Measurements from ENCODE around the gene MDGA2.

The MDGA2 gene

GRCh38 chr14:47619392-47619791 is 56.0 kb downstream of the MDGA2 start:
- DNase-seq, result no peak

- DNase-seq, result no peak
Observed at GRCh38 chr14:47606566-47606965, 68.8 kb downstream of the MDGA2 start.

GRCh38 chr14:47596860-47597259 is 78.5 kb downstream of the MDGA2 start:
- no peak for DNase-seq

GRCh38 chr14:47596232-47596631 is 79.2 kb downstream of the MDGA2 start:
- DNase-seq, result no peak

- no peak for DNase-seq
Observed at GRCh38 chr14:47595552-47595951, 79.9 kb downstream of the MDGA2 start.

- DNase-seq, result no peak
Observed at GRCh38 chr14:47590767-47591495, 84.5 kb downstream of the MDGA2 start.

- no peak for DNase-seq
Observed at GRCh38 chr14:47585447-47585846, 90.0 kb downstream of the MDGA2 start.

GRCh38 chr14:47567273-47567672 is 108.1 kb downstream of the MDGA2 start:
- DNase-seq, result no peak

GRCh38 chr14:47557894-47558293 is 117.5 kb downstream of the MDGA2 start:
- no peak for DNase-seq

- no peak for DNase-seq
Observed at GRCh38 chr14:47555333-47555732, 120.1 kb downstream of the MDGA2 start.

- no peak for DNase-seq
Observed at GRCh38 chr14:47549886-47550285, 125.5 kb downstream of the MDGA2 start.

- no peak for DNase-seq
Observed at GRCh38 chr14:47543459-47543858, 131.9 kb downstream of the MDGA2 start.

GRCh38 chr14:47541662-47542061 is 133.7 kb downstream of the MDGA2 start:
- DNase-seq, result no peak

- peak; percentile 1 for DNase-seq
Observed at GRCh38 chr14:47539031-47539461, 136.4 kb downstream of the MDGA2 start.

- no peak for DNase-seq
Observed at GRCh38 chr14:47536341-47536740, 139.1 kb downstream of the MDGA2 start.

- no peak for DNase-seq
Observed at GRCh38 chr14:47526591-47527244, 148.7 kb downstream of the MDGA2 start.

- DNase-seq, result no peak
Observed at GRCh38 chr14:47524524-47524923, 150.9 kb downstream of the MDGA2 start.

- DNase-seq, result no peak
Observed at GRCh38 chr14:47520382-47520781, 155.0 kb downstream of the MDGA2 start.

GRCh38 chr14:47511829-47512228 is 163.6 kb downstream of the MDGA2 start:
- DNase-seq, result no peak

GRCh38 chr14:47509957-47510356 is 165.4 kb downstream of the MDGA2 start:
- DNase-seq, result no peak

- DNase-seq, result no peak
Observed at GRCh38 chr14:47507861-47508260, 167.5 kb downstream of the MDGA2 start.

- DNase-seq, result no peak
Observed at GRCh38 chr14:47500369-47500768, 175.0 kb downstream of the MDGA2 start.

- DNase-seq, result no peak
Observed at GRCh38 chr14:47490766-47491165, 184.6 kb downstream of the MDGA2 start.

- no peak for DNase-seq
Observed at GRCh38 chr14:47490353-47490752, 185.1 kb downstream of the MDGA2 start.

GRCh38 chr14:47485421-47485820 is 190.0 kb downstream of the MDGA2 start:
- no peak for DNase-seq
